Glomerular visceral epithelial cell (primary cell): ENCODE data around the gene GRM5.

ENCODE experiments used
- DNase-seq: peaks from one replicate; pipeline ENCODE4 v3.0.0-alpha.2; 2016; ENCODE audit errors: extremely low spot score

Gene GRM5

GRCh38 chr11:88619071-88619425, 446.7 kb downstream of the GRM5 start:
- no peak for DNase-seq

- DNase-seq, result no peak
Measured at GRCh38 chr11:88618327-88619070, 447.3 kb downstream of the GRM5 start.

DNA sequence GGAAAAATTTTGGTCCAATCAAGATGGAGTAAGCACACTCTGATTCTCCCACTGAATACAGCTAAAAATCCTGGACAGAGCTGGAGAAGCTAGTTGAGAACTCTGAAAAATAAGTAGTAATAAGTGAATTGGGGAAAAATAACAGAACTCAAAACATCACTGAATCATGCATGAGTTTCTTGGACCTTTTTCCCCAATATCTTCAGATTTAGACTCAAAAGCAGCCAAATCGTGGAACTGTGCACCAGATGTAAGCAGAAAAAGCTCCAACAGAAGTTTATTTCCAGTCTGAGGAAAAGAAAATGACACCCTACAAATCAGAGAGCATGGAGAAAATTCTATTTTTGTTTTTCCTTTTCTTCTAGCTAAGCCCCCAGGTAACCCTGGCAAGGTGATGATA, 448.6 kb downstream of the GRM5 start:
- DNase-seq, result no peak

- DNase-seq, result no peak
Measured at GRCh38 chr11:88604260-88604659, 461.5 kb downstream of the GRM5 start.

GRCh38 chr11:88603091-88603867, 462.5 kb downstream of the GRM5 start:
- no peak for DNase-seq

- DNase-seq, result no peak
Measured at GRCh38 chr11:88597387-88597786, 468.4 kb downstream of the GRM5 start.

- no peak for DNase-seq
Measured at GRCh38 chr11:88596786-88597185, 469.0 kb downstream of the GRM5 start.

GRCh38 chr11:88594274-88594950, 471.4 kb downstream of the GRM5 start:
- no peak for DNase-seq

GRCh38 chr11:88590361-88590760, 475.4 kb downstream of the GRM5 start:
- DNase-seq, result no peak

DNA sequence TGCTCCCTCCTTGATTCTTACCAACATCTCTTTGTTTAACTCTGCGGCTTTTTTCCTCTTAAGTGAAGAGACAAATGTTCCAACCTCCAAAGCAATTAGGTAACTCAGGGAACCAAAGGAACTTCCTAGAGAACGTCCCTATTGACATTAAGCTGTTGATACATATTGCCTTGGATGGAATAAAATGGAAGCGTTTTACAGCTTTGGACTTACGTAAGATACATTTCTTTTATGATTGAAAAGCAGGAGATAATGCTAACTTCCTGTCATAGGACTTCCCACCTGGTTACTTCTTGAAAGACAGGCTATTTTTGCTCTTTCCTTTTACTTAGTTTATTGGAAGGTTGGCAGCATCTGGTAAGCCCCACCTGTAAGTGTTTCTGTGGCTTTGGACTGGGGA, 482.5 kb downstream of the GRM5 start:
- DNase-seq, result no peak

DNA sequence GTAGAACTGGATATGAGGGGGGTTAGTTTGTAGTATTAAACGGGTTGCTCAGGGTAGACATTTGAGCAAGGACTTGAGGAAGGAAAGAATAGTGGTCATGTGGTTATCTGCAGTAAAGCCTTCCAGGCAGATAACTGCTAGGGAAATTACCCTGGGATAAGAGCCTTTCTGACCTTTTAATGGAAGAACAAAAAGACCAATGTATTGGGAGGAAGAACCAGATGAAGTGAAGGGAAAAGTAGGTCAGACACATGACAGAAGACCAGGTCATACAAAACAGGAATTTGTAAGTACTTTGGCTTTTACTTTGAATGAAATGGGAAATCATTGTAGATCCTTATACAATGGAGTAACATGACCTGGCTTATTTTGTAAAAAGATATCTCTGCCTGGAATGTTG, 486.3 kb downstream of the GRM5 start:
- DNase-seq, result no peak

DNA sequence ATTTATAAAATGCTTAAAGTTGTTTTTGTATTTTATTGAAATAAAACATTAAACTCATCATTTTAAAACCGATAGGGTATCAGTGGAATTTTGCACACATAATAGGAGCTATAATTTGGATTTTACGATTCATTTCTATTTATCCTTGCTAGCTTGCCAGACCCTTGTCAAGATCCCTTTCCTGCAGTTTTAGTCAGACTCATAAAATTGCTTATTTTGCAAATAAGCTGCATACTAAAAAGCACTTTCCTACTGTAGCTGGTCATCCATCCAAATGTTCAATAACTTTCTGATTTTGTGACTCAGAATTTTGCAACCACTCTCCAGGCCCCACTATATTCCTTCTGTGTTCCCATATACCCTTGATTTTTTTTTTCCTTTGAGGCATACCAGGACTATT, 489.0 kb downstream of the GRM5 start:
- DNase-seq, result no peak

DNA sequence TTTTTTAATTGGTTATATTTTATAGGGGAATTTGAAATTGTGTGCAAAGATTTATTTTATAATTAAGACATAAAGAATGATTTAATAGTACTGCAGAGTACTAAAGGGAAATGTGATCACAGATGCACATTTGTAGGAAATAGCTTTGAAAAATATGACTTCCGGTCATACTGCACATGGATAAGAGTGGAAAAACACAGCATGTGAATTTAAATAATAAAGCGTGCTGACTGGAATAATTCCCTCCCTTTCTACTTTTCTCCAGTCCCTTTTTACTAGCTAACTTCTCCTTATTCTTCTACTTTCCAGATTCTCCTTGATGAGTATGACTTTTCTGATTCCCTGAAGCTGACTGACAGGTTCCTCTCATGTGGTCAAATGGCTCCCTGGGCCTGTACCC, 489.9 kb downstream of the GRM5 start:
- DNase-seq, result no peak

DNA sequence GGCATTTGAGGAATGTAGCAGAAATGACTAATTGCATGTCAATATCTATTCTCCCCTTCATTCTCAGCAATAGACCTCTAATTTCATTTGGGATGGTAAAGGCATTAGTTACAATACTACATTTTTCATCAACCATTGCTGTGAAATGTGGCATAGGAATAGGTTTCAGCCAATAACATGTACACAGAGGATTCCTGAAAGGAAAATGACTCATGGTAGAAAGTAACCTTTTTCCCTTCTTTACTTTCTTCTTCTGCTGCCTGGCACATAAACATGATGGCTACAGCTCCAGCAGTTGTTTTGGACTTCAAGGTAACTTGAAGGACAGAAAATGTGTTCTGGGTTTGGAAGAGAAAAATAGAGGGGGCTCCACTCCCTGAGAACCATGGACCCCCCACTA, 496.4 kb downstream of the GRM5 start:
- no peak for DNase-seq

DNA sequence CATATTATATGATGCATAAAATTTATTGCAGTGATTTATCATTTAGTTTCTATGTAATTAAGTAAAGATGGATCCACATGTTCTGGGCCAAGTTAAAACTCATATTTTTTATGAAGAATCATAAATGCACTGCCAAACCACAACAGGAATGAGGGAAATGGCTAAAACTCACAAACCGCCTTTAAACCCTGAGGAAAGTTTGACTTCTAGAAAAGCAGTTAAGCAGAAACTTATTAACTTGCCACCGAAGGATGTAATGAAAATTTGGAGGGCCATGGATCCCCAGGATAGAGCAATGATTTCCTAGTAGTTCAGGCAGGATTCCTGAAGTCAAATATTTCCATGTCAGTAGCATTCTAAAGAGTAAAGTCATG, 510.0 kb downstream of the GRM5 start:
- peak; percentile 51 for DNase-seq

DNA sequence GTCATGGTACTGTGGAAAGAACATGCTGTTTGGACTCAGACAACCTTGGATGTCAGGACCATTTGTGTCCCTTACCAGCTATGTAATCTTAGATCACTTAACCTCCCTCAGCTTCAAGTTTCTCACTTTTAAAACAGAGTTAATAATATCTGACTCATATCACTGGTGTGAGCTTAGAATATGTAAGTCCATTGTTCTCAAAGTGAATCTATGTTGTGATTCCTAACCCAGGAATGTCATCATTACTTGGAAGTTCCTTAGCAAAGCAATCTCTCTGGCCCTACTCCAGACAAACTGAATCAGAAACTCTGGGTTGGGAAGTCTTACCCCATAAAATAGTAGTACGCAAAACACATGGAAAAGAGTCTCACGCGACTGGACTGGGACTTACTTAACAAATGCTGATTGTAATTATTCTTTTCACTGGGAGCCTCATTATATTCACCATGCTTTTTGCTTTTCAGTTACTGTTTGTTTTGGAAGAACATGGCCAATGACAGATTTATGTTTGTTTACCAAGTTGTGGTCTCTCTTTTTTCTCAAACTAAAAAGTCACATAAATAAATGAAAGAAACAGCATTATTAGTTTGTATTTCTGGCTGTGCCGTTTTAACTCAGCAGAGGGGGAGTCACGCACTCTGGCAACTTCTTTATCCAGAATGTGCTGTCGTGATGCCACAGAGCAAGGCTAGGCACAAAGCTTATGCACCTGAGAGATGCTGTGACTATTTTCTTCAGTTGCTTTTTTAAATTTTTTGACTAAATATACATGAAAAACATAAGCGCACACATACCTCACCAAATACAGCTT, 510.6 kb downstream of the GRM5 start:
- peak; percentile 89 for DNase-seq

- DNase-seq, result no peak
Measured at GRCh38 chr11:88553204-88553603, 512.6 kb downstream of the GRM5 start.

DNA sequence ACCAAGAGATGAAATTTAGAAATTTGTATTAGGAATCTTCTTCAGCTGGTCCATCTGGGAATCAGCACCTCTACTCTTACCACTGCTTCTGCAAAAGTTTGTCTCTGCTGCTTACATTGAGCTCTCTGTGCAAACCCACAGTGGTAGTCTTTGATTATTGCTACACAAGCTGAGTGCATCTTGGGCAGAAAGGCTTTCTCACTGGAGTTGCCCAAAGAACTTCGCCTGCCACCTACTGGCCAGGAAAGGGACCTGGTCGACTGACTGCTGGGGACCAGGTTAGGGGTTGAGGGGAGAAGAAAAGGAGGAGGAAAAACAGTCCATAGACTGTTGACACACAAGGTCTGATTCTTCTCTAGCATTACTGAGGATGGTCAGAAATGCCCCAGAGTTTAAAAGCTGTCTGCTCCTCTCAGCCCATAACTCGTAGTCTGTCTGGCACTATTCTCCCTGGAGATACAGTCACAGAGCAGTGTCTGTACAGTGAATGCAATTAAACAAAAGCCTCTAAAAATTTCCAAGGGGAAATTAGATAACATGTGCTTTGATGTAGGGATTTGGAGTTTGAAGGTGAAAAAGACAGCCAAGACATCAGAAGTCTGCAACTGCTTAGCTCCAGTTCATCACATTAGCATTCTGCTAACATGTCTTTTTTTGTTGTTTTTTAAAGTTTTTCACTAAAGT, 513.3 kb downstream of the GRM5 start:
- DNase-seq, result peak; percentile 32

DNA sequence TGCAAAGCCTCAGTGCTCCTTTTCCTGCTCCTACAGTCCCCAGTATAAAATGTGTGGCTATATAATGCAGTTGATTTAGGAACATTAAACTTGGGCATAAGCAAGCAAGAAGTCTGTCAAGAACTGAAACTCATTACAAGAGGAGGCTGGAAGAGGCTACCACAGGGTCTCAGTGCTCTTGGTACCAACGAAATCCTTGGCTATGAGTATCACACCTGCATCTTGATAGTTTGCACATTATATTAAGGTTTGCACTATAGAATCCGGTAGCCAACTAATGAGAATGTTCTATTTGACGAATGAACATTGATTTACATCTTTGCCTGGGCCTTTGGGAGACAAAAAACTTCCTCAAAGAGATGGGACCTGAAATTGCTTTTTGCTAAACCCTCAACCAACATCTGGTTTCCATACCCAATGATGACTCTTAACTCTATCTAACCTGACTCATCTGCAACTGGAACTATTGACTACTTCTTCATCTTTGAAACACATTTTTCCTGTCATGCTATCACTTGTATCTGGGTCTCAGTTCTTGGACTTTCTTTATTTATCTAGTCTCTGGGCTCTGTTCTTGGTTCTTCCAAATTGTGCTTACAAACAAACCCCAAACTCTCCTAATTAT, 521.0 kb downstream of the GRM5 start:
- DNase-seq, result no peak

- DNase-seq, result peak; percentile 85
Measured at GRCh38 chr11:88543902-88544655, 521.7 kb downstream of the GRM5 start.
